GM18870 (cell line): ENCODE measurements around the gene BBS1.
A peak's percentile ranks its signal among the peaks of the same experiment; 100 is the strongest.
"Not testable (repeated sequence)": the region's sequence is repeated elsewhere in the genome, so short reads cannot be mapped to it uniquely, and the experiment has no call there.

Experiments used
- ATAC-seq: cut with Tn5 transposase; IDR thresholded peaks from one replicate; pipeline ENCODE4 v1.9.1; 2021; ENCODE audit warnings: moderate library complexity; ENCODE audit not compliant: unreplicated experiment

The BBS1 gene

GRCh38 chr11:66510271-66510989 lies at the start of gene BBS1:
TSS of gene BBS1 (plus strand) at chr11:66510635. CDS start at chr11:66510660, 25 bp downstream.
- no peak for ATAC-seq

- no peak for ATAC-seq
Measured at GRCh38 chr11:66462010-66462409, 48.4 kb upstream of the BBS1 start.

GRCh38 chr11:66462911-66463310 lies 47.5 kb upstream of the BBS1 start:
- ATAC-seq = no peak

- not testable (repeated sequence) for ATAC-seq
Measured at GRCh38 chr11:66464116-66464515, 46.3 kb upstream of the BBS1 start.

- ATAC-seq = no peak
Measured at GRCh38 chr11:66464916-66465315, 45.5 kb upstream of the BBS1 start.

- no peak for ATAC-seq
Measured at GRCh38 chr11:66465373-66466224, 44.8 kb upstream of the BBS1 start.

GRCh38 chr11:66466225-66467033 lies 44.0 kb upstream of the BBS1 start, which contains the start of gene PELI3:
TSS of gene PELI3 (plus strand) at chr11:66466905. CDS start at chr11:66468129, 1,224 bp downstream.
- peak; percentile 51 for ATAC-seq

- peak; percentile 17 for ATAC-seq
Measured at GRCh38 chr11:66467034-66467659, 43.3 kb upstream of the BBS1 start.

GRCh38 chr11:66467756-66468155 lies 42.7 kb upstream of the BBS1 start:
- no peak for ATAC-seq

- no peak for ATAC-seq
Measured at GRCh38 chr11:66468691-66469090, 41.7 kb upstream of the BBS1 start.

- ATAC-seq = no peak
Measured at GRCh38 chr11:66469441-66469840, 41.0 kb upstream of the BBS1 start.

GRCh38 chr11:66470015-66470414 lies 40.4 kb upstream of the BBS1 start:
- ATAC-seq = no peak

- no peak for ATAC-seq
Measured at GRCh38 chr11:66471142-66471541, 39.3 kb upstream of the BBS1 start.

- no peak for ATAC-seq
Measured at GRCh38 chr11:66472054-66472453, 38.4 kb upstream of the BBS1 start.

- no peak for ATAC-seq
Measured at GRCh38 chr11:66473167-66473566, 37.3 kb upstream of the BBS1 start.

- ATAC-seq = no peak
Measured at GRCh38 chr11:66473608-66474515, 36.6 kb upstream of the BBS1 start.

- no peak for ATAC-seq
Measured at GRCh38 chr11:66475349-66476172, 34.9 kb upstream of the BBS1 start.

GRCh38 chr11:66476173-66476840 lies 34.1 kb upstream of the BBS1 start:
- no peak for ATAC-seq
